Stimulated activated CD8-positive, alpha-beta memory T cell treated with anti-CD3 and anti-CD28 coated beads, Interleukin-15, amount 100 ng/mL, for 48 hours (primary cell): ENCODE data around the gene MADCAM1.
"Not testable (repeated sequence)": the region's sequence is repeated elsewhere in the genome, so short reads cannot be mapped to it uniquely, and the experiment has no call there.

ENCODE experiments used
- DNase-seq, 2 donors: peaks; one replicate each; pipeline ENCODE4 v3.0.0-alpha.2; 2020; ENCODE audit warnings: low read depth in 2 of 2

The MADCAM1 gene

DNA sequence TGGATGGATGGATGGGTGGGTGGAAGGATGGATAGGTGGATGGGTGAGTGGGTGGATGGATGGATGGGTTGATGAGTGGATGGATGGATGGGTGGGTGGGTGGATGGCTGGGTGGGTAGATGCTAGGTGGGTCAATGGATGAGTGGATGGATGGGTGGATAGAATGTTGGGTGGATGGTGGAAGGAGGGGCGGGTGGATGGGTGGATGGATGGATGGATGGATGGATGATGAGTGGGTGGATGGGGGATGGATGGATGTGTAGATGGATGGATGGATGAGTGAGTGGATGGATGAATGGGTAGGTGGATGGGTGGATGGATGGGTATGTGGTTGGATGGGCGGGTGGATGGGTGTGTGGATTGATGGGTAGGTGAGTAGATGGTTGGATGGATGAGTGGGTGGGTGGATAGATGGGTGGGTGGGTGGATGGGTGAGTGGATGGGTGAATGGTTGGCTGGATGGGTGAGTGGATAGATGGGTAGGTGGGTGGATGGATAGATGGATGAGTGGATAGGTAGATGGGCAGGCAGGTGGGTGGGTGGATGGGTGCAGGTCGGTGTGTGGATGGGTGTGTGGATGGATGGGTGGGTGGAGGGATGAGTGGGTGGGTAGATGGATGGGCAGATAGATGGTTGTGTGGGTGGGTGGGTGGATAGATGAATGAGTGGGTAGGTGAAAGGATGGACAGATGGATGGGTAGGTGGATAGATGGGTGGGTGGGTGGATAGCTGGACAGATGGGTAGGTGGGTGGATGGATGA is 31.1 kb upstream of the MADCAM1 start:
- no peak for DNase-seq

DNA sequence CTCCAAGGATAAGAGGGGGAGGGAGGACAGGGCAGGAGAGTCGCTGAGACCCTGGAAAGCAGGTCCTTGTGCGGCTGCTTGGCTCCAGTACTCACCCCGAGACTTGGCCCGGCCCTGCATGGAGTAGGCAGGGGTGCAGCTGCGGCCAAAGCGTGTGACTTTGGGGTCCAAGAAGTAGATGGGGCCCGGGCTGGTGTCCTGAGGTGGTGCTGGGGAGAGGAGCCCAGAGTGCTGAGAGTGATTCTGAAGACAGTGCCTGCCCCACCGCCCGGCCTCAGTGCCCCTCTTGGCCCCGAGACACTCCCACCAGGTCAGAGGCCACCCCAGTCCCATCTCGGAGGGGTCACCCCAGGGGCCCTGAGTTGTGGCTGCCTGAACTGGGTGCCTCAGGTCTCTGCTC is 28.7 kb upstream of the MADCAM1 start:
- no peak for DNase-seq

DNA sequence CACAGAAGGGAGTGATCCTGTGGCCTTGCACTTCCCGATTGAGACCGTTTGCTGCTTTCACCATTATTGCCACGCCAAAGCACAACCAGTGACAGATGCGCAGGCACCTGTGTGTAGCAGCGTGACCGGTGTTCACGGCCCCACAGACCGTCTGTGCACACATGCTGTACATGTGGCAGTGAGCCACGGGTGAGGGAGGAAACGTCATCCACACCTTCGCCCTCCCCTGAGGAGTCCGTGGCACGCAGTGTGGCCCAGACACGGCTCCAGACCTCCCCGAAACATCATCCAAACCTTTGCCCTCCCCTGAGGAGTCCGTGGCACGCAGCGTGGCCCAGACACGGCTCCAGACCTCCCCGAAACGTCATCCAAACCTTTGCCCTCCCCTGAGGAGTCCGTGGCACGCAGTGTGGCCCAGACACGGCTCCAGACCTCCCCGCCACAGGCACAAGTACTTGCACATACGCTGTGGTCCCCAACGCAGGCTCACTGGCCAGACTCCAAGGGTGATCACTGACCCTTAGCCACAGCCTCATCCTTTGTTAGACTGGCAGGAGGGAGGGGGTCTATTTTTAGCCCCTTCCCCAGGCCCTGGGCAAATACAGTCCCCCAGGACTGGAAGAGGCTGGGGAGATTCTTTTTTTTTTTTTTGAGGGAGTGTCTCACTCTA is 27.6 kb upstream of the MADCAM1 start:
- no peak for DNase-seq

DNA sequence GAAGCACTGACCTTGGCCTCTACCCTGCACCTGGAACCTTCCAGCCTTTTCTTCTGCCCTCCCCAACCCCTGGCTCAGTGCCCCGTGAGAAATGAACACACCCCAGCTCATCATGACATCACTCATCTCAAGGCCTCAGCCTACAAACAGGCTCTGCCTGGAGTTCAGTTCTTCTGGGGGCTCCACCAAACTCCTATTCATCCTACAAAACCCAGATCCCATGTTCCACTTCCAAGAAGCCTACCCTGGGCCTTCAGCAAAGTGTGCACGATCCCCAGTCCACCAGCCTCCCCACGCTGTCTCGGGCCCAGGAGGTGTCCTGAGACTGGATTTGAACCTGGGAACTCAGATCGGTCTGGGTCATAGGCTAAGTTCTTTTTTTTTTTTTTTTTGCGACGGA is 26.5 kb upstream of the MADCAM1 start:
- no peak for DNase-seq

DNA sequence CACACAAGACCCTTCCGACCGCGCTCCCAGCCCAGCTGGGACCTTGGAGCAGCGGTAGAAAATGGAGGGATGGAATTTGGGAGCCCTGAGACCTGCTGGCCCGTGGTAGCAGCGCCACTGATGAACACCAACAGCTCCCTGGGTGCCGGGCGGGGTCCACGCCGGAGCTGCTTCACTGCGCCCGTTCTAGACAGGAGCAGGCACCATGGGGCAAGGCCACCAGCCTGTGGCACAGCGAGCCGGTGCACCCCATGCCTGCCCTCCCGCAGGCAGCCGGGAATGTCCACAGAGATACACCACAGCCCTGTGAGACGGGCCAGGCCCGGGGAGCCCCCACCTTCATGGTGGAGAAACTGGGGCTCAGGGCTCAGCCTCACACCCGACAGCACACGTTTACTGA is 25.6 kb upstream of the MADCAM1 start:
- DNase-seq: no peak

DNA sequence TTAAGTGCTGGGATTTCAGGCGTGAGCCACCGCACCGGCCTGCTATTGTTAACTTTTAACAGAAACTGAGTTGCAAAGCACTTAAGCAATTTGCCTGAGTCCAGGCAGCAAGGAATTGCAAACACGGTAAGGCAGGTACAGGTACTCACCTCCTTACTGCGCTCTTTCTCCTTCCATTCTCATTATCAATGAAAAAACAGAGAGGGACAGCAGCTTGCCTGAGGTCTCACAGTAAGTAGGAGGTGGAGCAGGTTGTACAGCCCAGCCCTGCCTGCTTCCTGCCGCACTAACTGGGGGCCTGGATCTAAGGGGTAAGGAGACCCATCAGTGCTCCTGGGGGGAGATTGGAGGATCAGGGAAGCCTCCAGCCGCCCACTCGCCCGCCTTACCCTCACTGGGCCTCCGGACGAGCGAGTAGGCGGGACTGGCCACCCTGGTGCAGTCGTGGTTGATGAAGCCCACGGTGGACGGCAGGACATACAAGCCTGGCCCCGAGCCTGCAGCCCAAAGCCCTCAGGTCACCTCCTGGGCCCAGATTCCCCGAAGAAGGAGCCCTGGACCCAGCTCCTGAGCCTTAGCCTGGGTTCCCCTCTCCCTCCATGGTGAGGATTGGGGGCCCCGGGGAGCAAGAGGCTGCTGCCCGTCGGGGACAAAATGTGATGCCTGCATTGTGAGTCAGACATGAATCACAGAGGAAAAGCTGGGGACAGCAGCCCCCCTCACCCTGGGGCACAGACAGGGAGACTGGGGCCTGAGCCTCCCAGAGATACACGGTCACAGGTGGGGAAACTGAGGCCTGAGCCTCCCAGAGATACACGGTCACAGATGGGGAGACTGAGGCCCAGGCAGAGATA is 24.1 kb upstream of the MADCAM1 start:
- no peak for DNase-seq

DNA sequence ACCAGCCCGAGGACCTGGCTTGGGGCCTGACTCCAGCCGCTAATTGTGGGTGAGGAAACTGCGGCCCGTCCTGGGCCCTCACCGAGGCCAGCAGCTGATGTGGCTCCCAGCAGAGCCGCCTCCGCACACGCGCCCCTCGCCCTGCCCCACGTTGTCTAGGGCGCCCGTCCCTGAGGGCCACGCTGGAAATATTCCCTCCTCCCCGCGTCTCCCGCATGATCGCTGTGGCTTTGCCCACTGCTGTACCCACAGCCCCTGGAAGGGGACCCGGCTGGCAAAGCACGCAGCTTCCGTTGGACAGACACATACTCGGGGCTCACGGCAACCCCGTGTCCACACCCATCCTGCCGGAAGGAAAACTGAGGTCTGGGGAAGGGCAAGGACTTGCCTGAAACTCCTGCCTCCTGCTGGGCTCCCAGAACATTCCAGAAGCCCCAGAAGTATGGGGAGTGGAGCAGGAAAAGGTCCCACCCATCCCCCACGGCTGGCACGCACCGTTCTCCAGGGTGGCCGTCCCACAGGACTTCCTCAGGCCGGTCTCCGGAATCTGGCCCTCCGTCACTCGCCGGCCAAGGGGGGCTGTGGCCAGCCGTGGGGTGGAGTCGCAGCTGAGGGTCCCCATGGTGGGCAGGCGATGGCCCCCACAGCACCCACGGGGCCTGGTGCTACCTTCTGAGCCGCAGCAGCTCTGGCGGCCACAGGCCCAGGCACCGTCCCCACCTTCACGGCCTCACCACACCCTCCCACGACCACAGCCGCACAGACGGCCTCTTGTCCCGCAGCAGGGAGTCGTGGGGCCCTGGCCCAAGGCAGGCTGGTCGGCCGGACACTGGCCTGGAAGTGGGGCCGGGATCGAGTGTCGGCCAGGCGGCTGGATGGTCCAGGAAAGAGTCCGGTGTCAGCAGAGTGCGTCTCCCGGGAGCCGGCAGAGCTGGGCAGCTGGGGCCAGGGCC is 21.9 kb upstream of the MADCAM1 start:
- DNase-seq: no peak

DNA sequence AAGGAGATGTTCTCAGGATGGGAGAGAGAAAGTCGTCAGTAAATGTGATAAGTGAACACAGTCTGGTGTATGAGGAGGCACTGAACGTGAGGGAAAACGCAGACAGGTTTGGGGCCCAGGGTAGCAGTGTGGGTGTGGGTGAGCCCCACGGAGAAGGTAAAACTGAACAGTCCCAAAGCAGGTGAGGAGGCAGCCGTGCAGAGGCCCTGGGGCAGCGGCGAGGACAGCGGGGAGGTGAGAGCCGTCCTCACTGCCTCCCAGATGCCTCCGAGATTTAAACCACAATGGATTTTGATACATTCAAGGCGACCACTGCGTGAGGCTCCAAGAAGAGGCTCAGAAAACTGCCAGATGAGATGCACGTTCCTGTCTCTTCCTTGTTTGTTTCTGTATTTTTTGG is 20.9 kb upstream of the MADCAM1 start:
- no peak for DNase-seq

DNA sequence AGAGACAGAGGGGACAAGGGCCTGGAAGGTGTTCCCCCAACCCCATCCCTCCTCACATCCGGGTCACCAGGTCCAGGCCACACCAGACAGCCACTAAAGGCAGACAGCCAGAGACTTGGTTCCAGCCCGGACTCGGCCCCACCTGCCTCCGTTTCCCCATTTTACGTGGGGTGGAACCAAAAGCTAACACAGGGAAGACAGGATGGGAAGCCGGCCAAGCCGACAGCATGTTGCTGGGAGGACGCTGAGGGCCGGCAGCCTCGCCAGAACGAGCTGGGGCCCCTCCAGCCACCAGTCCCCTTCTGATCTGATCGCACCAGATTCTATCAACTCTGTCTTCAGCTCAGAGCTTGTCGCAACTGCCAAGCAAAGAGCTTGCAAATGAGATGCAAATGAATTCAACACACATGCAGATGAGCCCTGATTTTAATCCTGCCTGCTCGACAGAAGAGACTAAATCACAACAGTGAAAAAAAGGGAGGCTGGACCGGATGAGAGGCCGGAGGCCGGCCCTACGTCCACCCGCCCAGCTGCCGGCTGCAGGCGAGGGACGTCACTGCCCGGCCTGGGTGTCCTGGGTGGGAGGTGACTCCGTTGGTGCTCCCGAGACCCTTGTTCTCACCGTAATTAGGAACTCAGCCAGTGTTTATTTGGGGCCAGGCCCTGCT is 17.9 kb upstream of the MADCAM1 start:
- DNase-seq: no peak

DNA sequence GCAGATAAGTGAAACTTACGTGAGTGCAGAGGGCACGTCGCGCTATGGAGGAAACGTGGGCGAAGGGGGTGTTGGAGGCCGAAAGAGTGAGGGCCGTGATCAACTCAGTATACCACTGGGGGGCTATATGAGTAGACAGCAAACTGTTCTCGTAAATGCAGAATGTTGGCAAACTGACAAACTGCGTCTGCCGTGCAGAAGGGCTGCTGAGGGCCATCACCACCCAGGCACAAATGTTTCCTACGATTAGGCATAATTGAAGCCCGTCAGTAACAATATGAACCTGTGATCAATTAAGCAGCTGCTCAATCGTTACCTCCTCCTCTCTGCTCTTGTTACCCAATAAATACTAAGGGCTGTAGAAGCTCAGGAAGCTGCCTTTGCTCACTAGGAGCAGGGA is 17.3 kb upstream of the MADCAM1 start:
- DNase-seq: no peak

DNA sequence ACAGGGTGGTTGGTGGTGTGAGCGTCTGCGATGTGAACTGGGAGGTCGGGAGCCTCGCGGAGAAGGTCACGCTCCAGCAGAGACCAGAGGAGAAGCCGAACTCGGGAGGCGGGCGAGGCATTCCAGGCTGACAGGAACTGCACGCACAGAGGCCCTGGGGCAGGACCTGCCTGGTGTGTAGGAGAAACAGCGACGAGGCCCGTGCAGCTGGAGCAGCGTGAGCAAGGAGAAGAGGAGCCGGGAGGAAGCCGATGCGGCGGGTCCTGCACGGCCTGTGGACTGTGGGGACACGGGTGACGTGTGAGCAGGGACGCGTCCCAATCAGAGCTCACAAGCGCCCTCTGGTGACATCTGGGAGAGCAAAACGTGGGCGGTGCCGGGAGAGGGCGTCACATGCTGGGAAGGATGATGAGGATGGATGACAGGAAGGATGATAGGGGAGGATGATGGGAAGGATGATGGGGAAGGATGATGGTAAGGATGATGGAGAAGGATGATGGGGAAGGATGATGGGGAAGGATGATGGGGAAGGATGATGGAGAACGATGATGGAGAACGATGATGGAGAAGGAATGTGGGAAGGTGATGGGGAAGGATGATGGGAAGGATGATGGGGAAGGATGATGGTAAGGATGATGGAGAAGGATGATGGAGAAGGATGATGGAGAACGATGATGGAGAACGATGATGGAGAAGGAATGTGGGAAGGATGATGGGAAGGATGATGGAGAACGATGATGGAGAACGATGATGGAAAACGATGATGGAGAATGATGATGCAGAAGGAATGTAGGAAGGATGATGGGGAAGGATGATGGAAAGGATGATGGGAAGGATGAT is 16.1 kb upstream of the MADCAM1 start:
- peak in 1 of 2 donors; percentile 40 for DNase-seq

DNA sequence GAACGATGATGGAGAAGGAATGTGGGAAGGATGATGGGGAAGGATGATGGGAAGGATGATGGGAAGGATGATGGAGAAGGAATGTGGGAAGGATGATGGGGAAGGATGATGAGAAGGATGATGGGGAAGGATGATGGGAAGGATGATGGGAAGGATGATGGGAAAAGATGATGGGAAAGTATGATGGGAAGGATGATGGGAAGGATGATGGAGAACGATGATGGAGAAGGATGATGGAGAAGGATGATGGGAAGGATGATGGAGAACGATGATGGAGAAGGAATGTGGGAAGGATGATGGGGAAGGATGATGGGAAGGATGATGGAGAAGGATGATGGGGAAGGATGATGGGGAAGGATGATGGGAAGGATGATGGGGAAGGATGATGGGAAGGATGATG is 15.2 kb upstream of the MADCAM1 start:
- not testable (repeated sequence) for DNase-seq

DNA sequence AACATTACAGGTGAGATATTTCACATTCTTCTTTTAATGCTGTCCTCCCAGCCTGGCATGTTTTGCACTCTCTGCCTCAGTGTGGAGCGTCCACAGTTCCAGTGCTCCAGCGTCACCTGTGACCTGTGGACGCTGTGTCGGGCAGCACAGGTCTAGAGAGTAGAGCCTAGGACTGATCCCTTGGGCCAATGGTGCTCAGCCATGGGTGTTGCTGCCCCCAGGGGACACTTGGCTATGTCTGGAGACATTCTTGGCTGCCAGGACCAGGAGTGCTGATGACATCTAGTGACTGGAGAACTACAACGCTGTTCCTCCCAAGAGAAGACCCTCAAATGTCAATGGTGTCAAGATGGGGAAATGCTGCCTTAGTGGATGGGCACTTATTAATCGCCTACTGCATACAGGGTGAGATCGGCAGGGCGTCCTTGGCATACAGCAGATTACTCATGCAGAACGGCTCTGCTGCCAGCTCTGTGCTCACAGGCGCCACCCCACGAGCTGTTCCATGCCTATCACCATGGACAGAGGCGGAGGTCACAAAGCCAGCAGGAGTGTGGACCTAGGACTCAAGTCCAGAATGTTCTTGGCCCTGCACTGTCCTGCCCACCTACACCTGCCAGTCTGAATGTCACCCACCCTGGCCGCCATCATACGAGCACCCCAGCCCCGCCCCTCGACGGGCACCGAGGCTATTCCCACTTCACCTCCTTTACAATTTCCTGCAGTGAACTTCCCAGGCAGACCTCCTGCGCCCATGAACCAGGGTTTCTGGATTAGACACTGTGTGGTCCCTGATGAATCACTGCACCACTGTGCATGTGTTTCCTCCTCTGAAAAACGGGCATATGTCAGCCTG is 13.9 kb upstream of the MADCAM1 start:
- no peak for DNase-seq

DNA sequence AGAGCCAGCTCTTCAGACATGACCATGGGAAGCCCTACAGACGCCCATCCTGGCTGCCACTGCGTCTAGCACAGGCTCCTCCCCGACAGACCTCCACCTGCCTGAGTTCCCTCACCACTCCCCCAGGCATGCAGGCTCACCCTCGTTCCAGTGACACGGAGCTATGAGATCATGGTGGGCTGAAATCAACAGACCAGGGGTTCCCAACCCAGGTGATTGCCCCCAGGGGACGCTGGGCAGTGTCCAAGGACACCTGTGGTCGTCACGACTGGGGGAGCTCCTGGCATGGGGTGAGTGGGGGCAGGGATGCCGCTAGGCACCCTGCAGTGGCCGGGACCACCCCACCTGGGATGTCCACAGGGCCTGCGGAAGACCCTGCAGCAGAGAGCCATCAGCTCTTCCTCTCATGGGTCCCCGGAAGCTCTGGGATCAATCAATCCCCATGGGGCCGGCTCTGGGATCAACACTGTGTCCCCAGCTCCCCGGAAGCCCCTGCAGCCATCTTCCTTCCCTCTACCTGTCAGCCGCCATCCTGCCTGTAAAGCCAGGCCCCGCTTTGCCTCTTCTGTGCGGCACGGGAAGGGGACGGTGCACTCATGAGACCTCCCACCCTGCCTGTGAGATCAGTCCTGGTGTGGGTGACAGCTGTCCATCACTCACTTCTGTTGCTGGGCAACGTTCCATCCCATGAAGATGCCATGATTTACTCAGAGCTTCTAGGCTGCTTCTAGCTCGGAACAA is 12.8 kb upstream of the MADCAM1 start:
- DNase-seq: no peak

DNA sequence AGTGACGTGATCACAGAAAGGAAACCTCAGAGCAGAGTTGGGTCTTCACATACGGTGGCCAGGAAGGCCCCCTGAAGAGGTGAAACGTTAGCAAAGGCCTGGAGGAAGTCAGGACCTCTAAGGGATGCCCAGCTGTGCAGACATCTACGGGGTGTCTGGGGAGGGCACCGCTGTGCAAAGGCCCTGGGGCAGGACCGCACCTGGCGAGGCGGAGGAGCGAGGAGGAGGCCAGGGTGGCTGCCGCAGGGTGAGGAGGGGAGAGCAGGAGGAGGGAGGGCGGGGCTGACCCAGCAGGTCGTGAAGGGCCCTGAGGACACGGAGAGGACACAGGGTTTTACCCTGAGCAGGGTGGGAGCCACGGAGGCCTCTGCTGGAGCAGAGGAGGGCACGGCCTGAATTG is 11.8 kb upstream of the MADCAM1 start:
- no peak for DNase-seq

DNA sequence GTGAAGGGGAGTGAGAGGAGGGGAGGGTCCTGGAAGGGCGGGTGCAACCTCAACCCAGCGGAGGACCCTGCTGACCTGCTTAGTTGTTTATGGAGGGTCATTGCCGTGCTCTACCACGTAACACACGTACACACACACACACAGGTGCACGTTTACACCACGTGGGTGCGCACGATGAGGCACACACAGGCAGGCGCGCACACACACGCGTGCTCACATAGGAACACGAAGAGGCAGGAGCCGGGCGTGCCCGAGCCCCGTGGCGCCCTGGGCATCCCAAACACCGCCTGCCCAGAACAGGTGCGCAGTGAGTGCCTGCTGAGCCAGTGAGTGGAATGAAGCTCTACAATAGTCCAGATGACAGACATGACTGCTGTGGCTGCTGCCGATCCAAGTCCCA is 11.2 kb upstream of the MADCAM1 start:
- no peak for DNase-seq

DNA sequence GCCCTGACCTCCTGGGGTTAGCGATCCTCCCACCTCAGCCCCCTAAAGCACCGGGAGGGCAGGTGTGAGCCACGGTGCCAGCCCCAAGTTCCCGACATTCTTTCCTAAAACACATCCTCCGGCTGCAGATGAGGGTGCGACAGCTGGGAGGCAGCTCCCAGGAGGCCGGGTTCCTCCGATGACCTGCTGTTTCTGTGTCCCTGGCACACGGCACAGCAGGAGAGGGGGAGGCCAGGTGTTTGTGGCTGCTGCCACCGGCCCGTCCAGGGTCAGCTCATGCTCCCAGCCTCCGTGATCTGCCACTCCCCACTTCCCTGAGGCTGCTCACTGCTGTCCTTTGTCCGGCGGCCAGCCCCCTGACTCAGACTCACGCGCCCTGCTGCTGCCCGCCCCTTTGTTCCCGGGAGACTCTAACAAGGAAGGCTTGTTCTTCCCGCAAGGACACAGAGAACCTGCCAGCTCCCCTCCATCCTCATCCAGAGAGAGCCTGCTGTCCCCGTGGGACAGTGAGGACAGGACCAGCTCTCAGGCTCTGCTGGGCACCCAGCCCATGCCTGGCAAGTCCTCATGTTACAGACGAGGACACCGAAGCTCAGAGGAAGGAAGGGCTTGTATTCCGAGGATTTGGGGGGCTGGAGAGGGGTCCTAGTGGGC is 10.6 kb upstream of the MADCAM1 start:
- no peak for DNase-seq
